Measurements from ENCODE around the gene LACTBL1.

Gene LACTBL1

DNA sequence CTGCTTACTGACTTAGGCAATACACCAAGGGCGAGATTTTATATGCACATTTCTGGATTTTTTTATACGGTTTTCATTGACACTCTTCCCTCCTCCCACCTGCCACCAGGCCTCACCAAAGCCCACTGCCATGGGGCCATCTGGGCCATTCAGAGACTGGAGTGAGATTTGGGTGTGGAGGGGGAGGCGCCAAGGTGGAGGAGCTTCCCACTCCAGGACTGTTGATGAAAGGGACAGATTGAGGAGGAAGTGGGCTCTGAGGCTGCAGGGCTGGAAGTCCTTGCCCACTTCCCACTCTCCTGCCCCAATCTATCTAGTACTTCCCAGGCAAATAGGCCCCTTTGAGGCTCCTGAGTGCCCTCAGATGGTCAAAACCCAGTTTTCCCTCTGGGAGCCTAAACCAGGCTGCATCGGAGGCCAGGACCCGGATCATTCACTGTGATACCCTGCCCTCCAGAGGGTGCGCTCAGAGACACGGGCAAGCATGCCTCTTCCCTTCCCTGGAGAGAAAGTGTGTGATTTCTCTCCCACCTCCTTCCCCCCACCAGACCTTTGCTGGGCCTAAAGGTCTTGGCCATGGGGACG lies 57.9 kb downstream of the LACTBL1 start:
- no peak overlapping the region for H3K4me3 ChIP-seq (ENCODE audit: low read depth in 1 of 2, low read length in 2 of 2)
- peaks cover 11 to 38% of the 10 kb centered on the region in 2 donors for H3K36me3 ChIP-seq (ENCODE audit: control insufficient read depth in 1 of 2, insufficient read depth in 2 of 2, low read length in 2 of 2)
- no peaks in the 10 kb centered on the region for H3K9me3 ChIP-seq (ENCODE audit: control insufficient read depth in 1 of 2, low read length in 2 of 2)
- no peaks in the 10 kb centered on the region for H3K27me3 ChIP-seq (ENCODE audit: control insufficient read depth in 1 of 2, insufficient read depth in 2 of 2, low read length in 2 of 2)
- H3K4me1 ChIP-seq (ENCODE audit: control insufficient read depth in 1 of 2, insufficient read depth in 2 of 2, low read length in 2 of 2) = peaks cover 0 to 3% of the 10 kb centered on the region in 2 donors
- no peak overlapping the region for H3K9ac ChIP-seq (ENCODE audit: low read depth in 1 of 2, low read length in 2 of 2)
- no peak overlapping the region for H3K27ac ChIP-seq (ENCODE audit: low read depth, low read length)

DNA sequence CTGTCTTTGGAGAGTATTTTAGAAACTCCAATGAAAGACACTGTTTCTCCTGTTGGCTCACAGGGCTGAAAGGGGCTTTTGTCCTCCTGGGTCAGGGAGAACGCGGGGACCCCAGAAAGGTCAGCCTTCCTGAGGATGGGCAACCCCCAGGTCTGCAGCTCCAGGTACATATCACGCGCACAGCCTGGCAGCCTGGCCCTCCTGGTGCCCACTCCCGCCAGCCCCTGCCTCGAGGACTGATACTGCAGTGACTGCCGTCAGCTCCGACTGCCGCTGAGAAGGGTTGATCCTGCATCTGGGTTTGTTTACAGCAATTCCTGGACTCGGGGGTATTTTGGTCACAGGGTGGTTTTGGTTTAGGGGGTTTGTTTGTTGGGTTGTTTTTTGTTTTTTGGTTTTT lies 58.5 kb downstream of the LACTBL1 start:
- no peaks in the 10 kb centered on the region for H3K27me3 ChIP-seq (ENCODE audit: control insufficient read depth in 1 of 2, insufficient read depth in 2 of 2, low read length in 2 of 2)
- H3K9me3 ChIP-seq (ENCODE audit: control insufficient read depth in 1 of 2, low read length in 2 of 2) = no peaks in the 10 kb centered on the region
- no peak overlapping the region for H3K4me3 ChIP-seq (ENCODE audit: low read depth in 1 of 2, low read length in 2 of 2)
- no peak overlapping the region for H3K27ac ChIP-seq (ENCODE audit: low read depth, low read length)
- H3K36me3 ChIP-seq (ENCODE audit: control insufficient read depth in 1 of 2, insufficient read depth in 2 of 2, low read length in 2 of 2) = peaks cover 11 to 43% of the 10 kb centered on the region in 2 donors
- peaks cover 0 to 3% of the 10 kb centered on the region in 2 donors for H3K4me1 ChIP-seq (ENCODE audit: control insufficient read depth in 1 of 2, insufficient read depth in 2 of 2, low read length in 2 of 2)
- H3K9ac ChIP-seq (ENCODE audit: low read depth in 1 of 2, low read length in 2 of 2) = no peak overlapping the region

DNA sequence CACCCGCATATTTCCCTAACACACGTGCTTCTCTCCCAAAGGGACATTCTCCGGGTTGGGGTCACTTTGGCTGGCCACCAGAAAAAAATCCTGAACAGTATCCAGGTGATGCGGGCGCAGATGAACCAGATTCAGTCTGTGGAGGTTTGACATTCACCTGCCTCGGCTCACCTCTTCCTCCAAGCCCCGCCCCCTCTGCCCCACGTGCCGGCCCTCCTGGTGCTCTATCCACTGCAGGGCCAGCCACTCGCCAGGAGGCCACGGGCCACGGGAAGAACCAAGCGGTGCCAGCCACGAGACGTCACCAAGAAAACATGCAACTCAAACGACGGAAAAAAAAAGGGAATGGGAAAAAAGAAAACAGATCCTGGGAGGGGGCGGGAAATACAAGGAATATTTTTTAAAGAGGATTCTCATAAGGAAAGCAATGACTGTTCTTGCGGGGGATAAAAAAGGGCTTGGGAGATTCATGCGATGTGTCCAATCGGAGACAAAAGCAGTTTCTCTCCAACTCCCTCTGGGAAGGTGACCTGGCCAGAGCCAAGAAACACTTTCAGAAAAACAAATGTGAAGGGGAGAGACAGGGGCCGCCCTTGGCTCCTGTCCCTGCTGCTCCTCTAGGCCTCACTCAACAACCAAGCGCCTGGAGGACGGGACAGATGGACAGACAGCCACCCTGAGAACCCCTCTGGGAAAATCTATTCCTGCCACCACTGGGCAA lies 59.1 kb downstream of the LACTBL1 start:
- Histone ChIP-seq H3K36me3 (ENCODE audit: control insufficient read depth in 1 of 2, insufficient read depth in 2 of 2, low read length in 2 of 2) (peaks cover 11 to 49% of the 10 kb centered on the region in 2 donors), H3K4me3 (ENCODE audit: low read depth in 1 of 2, low read length in 2 of 2) (no peak overlapping the region), H3K27ac (ENCODE audit: low read depth, low read length) (no peak overlapping the region), H3K9ac (ENCODE audit: low read depth in 1 of 2, low read length in 2 of 2) (no peak overlapping the region), H3K4me1 (ENCODE audit: control insufficient read depth in 1 of 2, insufficient read depth in 2 of 2, low read length in 2 of 2) (peaks cover 0 to 3% of the 10 kb centered on the region in 2 donors), H3K9me3 (ENCODE audit: control insufficient read depth in 1 of 2, low read length in 2 of 2) (no peaks in the 10 kb centered on the region), H3K27me3 (ENCODE audit: control insufficient read depth in 1 of 2, insufficient read depth in 2 of 2, low read length in 2 of 2) (no peaks in the 10 kb centered on the region)

DNA sequence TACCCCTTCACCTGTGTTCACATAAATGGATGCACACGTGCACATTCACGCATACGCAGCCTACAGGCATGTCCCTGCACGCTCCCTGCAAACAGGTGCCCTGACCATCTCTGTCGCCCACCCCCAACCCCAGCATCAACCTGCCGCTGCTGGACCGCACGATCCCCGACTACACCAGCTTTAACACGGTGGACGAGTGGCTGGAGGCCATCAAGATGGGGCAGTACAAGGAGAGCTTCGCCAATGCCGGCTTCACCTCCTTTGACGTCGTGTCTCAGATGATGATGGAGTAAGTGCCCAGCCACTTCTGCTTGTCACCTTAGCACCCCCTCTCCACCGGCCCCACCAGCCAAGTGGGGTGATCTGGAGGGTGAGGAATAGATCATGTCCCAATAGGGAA lies 60.4 kb downstream of the LACTBL1 start:
- no peaks in the 10 kb centered on the region for H3K27me3 ChIP-seq (ENCODE audit: control insufficient read depth in 1 of 2, insufficient read depth in 2 of 2, low read length in 2 of 2)
- no peak overlapping the region for H3K9ac ChIP-seq (ENCODE audit: low read depth in 1 of 2, low read length in 2 of 2)
- H3K9me3 ChIP-seq (ENCODE audit: control insufficient read depth in 1 of 2, low read length in 2 of 2) = no peaks in the 10 kb centered on the region
- H3K27ac ChIP-seq (ENCODE audit: low read depth, low read length) = no peak overlapping the region
- H3K36me3 ChIP-seq (ENCODE audit: control insufficient read depth in 1 of 2, insufficient read depth in 2 of 2, low read length in 2 of 2) = peaks cover 19 to 62% of the 10 kb centered on the region in 2 donors
- H3K4me3 ChIP-seq (ENCODE audit: low read depth in 1 of 2, low read length in 2 of 2) = no peak overlapping the region
- H3K4me1 ChIP-seq (ENCODE audit: control insufficient read depth in 1 of 2, insufficient read depth in 2 of 2, low read length in 2 of 2) = peaks cover 0 to 3% of the 10 kb centered on the region in 2 donors

DNA sequence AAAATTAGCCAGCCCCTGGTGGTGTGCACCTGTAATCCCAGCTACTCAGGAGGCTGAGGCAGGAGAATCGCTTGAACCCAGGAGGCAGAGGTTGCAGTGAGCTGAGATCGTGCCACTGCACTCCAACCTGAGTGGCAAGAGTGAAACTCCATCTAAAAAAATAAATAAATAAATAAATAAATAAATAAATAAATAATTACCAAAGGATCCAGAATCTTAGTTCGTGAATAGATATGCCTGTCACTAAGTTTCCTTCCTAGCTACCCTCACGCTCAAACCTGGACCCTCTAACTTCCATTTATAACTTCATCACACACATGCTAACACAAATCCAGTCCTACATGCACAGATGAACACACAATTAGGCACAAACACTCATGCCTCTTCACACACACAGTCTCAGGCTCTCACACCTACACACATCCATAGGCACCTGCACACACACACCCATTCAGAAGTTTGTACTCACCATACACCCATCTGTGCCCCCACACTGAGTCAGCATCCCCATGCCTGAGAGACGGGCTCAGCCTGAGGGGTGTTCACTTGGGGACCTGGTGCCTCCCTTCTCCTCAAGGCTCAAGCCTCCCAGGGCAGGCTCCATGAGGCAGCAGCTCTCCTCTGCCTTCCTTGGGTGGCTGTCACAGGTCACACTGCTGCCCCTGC lies 61.5 kb downstream of the LACTBL1 start:
- Histone ChIP-seq H3K36me3 (ENCODE audit: control insufficient read depth in 1 of 2, insufficient read depth in 2 of 2, low read length in 2 of 2) (peaks cover 25 to 74% of the 10 kb centered on the region in 2 donors), H3K9ac (ENCODE audit: low read depth in 1 of 2, low read length in 2 of 2) (no peak overlapping the region), H3K27me3 (ENCODE audit: control insufficient read depth in 1 of 2, insufficient read depth in 2 of 2, low read length in 2 of 2) (no peaks in the 10 kb centered on the region), H3K27ac (ENCODE audit: low read depth, low read length) (no peak overlapping the region), H3K4me1 (ENCODE audit: control insufficient read depth in 1 of 2, insufficient read depth in 2 of 2, low read length in 2 of 2) (no peaks in the 10 kb centered on the region), H3K9me3 (ENCODE audit: control insufficient read depth in 1 of 2, low read length in 2 of 2) (no peaks in the 10 kb centered on the region), H3K4me3 (ENCODE audit: low read depth in 1 of 2, low read length in 2 of 2) (no peak overlapping the region)

DNA sequence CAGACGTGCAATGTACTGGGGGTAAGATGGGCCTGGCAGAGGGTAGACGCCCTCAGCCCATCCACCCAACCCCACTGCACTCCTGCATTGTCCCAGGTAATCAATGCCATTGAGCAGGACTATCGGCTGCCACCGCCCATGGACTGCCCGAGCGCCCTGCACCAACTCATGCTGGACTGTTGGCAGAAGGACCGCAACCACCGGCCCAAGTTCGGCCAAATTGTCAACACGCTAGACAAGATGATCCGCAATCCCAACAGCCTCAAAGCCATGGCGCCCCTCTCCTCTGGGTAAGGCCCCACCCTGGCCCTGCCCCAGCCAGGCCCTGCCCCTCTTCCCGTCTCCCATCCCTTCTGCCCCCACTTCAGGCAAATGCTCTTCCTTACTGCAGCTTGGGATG lies 62.4 kb downstream of the LACTBL1 start:
- Histone ChIP-seq H3K4me3 (ENCODE audit: low read depth in 1 of 2, low read length in 2 of 2) (no peak overlapping the region), H3K36me3 (ENCODE audit: control insufficient read depth in 1 of 2, insufficient read depth in 2 of 2, low read length in 2 of 2) (peaks cover 25 to 78% of the 10 kb centered on the region in 2 donors), H3K27ac (ENCODE audit: low read depth, low read length) (no peak overlapping the region), H3K27me3 (ENCODE audit: control insufficient read depth in 1 of 2, insufficient read depth in 2 of 2, low read length in 2 of 2) (no peaks in the 10 kb centered on the region), H3K4me1 (ENCODE audit: control insufficient read depth in 1 of 2, insufficient read depth in 2 of 2, low read length in 2 of 2) (no peaks in the 10 kb centered on the region), H3K9me3 (ENCODE audit: control insufficient read depth in 1 of 2, low read length in 2 of 2) (no peaks in the 10 kb centered on the region), H3K9ac (ENCODE audit: low read depth in 1 of 2, low read length in 2 of 2) (no peak overlapping the region)

DNA sequence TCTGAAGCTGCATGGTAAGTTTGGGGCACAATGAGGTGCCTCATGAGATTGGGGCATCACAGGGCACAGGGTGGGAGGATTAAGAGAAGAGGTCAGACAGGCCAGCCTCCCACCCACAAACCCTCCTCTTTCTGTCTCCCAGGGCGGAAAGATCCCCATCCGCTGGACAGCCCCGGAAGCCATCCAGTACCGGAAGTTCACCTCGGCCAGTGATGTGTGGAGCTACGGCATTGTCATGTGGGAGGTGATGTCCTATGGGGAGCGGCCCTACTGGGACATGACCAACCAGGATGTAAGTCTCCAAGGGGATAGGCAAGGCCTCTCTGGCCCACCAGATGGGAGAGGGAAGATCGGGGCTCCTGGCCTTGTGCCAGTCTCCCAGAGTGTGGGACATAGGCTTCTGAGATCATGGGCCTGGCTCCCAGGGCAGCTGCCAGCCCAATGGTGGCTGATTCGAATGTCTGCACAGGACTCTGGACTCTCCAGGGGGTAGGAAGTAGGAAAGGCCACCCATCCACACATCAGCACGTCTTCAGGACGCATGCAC lies 63.7 kb downstream of the LACTBL1 start:
- H3K36me3 ChIP-seq (ENCODE audit: control insufficient read depth in 1 of 2, insufficient read depth in 2 of 2, low read length in 2 of 2) = peaks cover 25 to 74% of the 10 kb centered on the region in 2 donors

DNA sequence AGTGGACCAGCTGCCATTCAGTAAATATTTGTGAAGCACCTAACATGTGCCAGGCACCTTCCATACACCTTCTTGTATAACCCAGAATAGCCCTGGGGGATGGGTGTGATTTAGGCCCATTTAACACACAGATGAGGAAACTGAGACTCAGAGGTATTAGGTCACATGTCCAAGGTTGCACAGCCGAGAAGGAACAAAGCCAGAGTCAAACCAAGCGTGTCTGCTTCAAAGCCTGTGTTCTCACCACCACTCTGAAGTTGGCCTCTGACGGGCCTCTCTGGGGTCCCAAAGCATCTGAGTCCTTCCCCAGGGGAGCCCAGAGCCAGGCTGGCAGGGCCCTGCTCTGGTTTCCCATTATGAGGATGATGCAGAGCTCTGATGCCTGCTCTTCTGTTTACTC lies 65.1 kb downstream of the LACTBL1 start:
- no peak overlapping the region for H3K27ac ChIP-seq (ENCODE audit: low read depth, low read length)

More for the DNA sequence above, 63.7 kb downstream of the LACTBL1 start:
- H3K27me3 ChIP-seq (ENCODE audit: control insufficient read depth in 1 of 2, insufficient read depth in 2 of 2, low read length in 2 of 2) = no peaks in the 10 kb centered on the region
- H3K9me3 ChIP-seq (ENCODE audit: control insufficient read depth in 1 of 2, low read length in 2 of 2) = no peaks in the 10 kb centered on the region
- no peak overlapping the region for H3K9ac ChIP-seq (ENCODE audit: low read depth in 1 of 2, low read length in 2 of 2)
- H3K27ac ChIP-seq (ENCODE audit: low read depth, low read length) = no peak overlapping the region
- H3K4me3 ChIP-seq (ENCODE audit: low read depth in 1 of 2, low read length in 2 of 2) = no peak overlapping the region
- no peaks in the 10 kb centered on the region for H3K4me1 ChIP-seq (ENCODE audit: control insufficient read depth in 1 of 2, insufficient read depth in 2 of 2, low read length in 2 of 2)

DNA sequence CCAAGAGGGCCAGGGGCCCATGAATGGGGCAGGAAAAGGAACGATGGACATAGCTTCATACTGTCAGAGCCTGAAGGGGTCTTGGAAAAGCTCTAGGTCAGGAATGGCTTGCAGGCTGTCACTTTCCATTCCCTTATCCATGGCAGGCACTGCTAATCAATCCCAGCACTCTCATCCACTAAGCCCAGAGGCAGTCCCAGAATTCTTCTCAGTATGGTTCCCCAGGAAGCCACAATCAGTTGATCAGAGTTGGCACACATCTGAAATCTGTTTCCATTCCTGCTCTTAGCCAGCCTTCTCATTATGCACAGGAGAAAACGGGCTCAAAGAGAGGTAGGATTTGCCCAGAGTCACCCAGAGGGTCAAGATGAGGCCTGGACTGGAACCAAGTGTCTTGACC lies 65.7 kb downstream of the LACTBL1 start:
- H3K4me1 ChIP-seq (ENCODE audit: control insufficient read depth in 1 of 2, insufficient read depth in 2 of 2, low read length in 2 of 2) = no peaks in the 10 kb centered on the region
- no peaks in the 10 kb centered on the region for H3K9me3 ChIP-seq (ENCODE audit: control insufficient read depth in 1 of 2, low read length in 2 of 2)
- peaks cover 23 to 63% of the 10 kb centered on the region in 2 donors for H3K36me3 ChIP-seq (ENCODE audit: control insufficient read depth in 1 of 2, insufficient read depth in 2 of 2, low read length in 2 of 2)
- H3K27me3 ChIP-seq (ENCODE audit: control insufficient read depth in 1 of 2, insufficient read depth in 2 of 2, low read length in 2 of 2) = no peaks in the 10 kb centered on the region
- H3K9ac ChIP-seq (ENCODE audit: low read depth in 1 of 2, low read length in 2 of 2) = no peak overlapping the region
- no peak overlapping the region for H3K4me3 ChIP-seq (ENCODE audit: low read depth in 1 of 2, low read length in 2 of 2)
- no peak overlapping the region for H3K27ac ChIP-seq (ENCODE audit: low read depth, low read length)

More for the DNA sequence above, 65.1 kb downstream of the LACTBL1 start:
- Histone ChIP-seq H3K9ac (ENCODE audit: low read depth in 1 of 2, low read length in 2 of 2) (no peak overlapping the region), H3K4me3 (ENCODE audit: low read depth in 1 of 2, low read length in 2 of 2) (no peak overlapping the region), H3K27me3 (ENCODE audit: control insufficient read depth in 1 of 2, insufficient read depth in 2 of 2, low read length in 2 of 2) (no peaks in the 10 kb centered on the region), H3K9me3 (ENCODE audit: control insufficient read depth in 1 of 2, low read length in 2 of 2) (no peaks in the 10 kb centered on the region), H3K36me3 (ENCODE audit: control insufficient read depth in 1 of 2, insufficient read depth in 2 of 2, low read length in 2 of 2) (peaks cover 25 to 67% of the 10 kb centered on the region in 2 donors), H3K4me1 (ENCODE audit: control insufficient read depth in 1 of 2, insufficient read depth in 2 of 2, low read length in 2 of 2) (no peaks in the 10 kb centered on the region)

DNA sequence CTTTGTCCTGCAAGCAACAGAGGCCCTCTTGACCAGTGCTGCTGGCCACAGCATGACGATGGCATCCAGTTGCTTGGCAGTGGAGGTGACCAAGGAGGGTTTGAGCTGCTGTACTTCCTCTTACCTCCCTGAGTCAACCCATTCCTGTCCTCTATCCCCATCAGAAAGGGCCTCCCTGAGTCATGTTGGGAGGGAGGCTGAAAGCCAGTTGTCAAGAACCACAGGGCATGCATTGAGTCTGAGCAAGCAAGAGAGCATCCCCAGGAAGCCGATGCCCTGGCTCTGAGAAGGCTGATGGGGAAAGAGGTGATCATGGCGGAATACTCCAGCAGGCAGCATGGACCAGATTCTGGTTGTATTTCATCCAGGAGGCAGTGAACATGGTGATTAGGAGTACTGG lies 69.6 kb downstream of the LACTBL1 start:
- Histone ChIP-seq H3K9ac (ENCODE audit: low read depth in 1 of 2, low read length in 2 of 2) (no peak overlapping the region), H3K4me1 (ENCODE audit: control insufficient read depth in 1 of 2, insufficient read depth in 2 of 2, low read length in 2 of 2) (no peaks in the 10 kb centered on the region), H3K27ac (ENCODE audit: low read depth, low read length) (no peak overlapping the region), H3K36me3 (ENCODE audit: control insufficient read depth in 1 of 2, insufficient read depth in 2 of 2, low read length in 2 of 2) (peaks cover 11 to 43% of the 10 kb centered on the region in 2 donors), H3K27me3 (ENCODE audit: control insufficient read depth in 1 of 2, insufficient read depth in 2 of 2, low read length in 2 of 2) (no peaks in the 10 kb centered on the region), H3K4me3 (ENCODE audit: low read depth in 1 of 2, low read length in 2 of 2) (no peak overlapping the region), H3K9me3 (ENCODE audit: control insufficient read depth in 1 of 2, low read length in 2 of 2) (no peaks in the 10 kb centered on the region)
